Superior temporal gyrus (tissue), 1 donor: ENCODE data around the gene ZNF710.
"Not testable (repeated sequence)": the region's sequence is repeated elsewhere in the genome, so short reads cannot be mapped to it uniquely, and the experiment has no call there.

ENCODE experiments used
- DNase-seq: peaks from one replicate; pipeline ENCODE4 v3.0.0-alpha.2; 2016; ENCODE audit errors: extremely low spot score

The ZNF710 gene, protein sequence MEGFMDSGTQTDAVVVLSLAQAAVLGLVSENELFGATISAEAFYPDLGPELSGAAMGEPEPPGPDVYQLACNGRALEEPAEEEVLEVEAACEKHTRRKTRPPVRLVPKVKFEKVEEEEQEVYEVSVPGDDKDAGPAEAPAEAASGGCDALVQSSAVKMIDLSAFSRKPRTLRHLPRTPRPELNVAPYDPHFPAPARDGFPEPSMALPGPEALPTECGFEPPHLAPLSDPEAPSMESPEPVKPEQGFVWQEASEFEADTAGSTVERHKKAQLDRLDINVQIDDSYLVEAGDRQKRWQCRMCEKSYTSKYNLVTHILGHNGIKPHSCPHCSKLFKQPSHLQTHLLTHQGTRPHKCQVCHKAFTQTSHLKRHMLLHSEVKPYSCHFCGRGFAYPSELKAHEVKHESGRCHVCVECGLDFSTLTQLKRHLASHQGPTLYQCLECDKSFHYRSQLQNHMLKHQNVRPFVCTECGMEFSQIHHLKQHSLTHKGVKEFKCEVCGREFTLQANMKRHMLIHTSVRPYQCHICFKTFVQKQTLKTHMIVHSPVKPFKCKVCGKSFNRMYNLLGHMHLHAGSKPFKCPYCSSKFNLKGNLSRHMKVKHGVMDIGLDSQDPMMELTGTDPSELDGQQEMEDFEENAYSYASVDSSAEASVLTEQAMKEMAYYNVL

DNA sequence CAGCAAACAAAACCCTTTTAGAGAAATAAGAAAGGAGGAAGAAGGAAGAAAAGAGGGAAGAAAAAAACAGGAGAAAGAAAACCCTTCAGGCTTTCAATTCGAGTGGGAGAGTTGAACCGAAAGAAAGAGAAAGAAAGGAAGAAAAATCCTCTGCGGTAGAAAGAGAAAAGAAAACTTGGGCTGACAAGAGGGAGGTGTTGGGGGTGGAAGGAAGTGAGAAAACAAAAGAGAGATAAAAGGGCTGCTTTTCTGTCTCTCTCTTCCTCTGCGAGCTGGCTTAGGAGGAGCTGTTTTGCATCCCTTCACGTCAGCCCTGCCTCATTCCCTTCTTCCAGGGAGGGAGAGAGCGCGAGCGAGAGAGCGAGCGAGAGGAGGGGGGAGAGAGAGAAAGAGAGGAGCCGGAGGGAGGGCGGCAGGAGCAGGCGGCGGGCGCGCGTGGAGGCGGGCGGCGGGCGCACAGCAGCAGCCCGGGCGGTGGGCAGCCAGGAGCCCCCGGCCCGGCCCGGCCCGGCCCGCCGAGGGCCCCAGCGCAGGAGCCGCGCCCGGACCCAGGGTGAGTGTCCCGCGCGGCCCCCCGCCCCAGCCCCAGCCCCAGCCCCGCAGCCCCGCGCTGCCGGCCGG lies at the start of gene ZNF710:
ZNF710 (plus strand) TSS at position 263 of the 621 bp plus-strand sequence. CDS start 65,814 bp downstream, outside the sequence.
- DNase-seq, result peak; percentile 67

DNA sequence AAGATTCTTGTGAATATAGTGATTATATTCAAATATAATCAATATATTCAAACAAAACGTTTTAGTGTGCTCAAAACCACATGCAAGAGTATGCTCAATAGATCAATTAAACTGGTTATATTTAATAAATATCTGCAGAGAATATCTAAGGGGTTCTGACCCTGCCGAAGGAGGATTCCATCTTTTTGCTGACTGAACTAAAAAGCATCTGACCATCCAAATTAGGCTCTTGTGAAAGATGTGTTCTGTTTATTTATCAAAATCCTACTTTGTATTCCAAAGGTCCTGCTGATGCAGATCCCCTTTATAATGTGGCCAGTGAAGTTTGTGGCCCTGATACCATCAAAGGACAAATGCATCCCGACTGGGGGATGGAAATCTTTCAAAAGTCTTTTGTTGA lies 46.6 kb upstream of the ZNF710 start:
- DNase-seq, result no peak

DNA sequence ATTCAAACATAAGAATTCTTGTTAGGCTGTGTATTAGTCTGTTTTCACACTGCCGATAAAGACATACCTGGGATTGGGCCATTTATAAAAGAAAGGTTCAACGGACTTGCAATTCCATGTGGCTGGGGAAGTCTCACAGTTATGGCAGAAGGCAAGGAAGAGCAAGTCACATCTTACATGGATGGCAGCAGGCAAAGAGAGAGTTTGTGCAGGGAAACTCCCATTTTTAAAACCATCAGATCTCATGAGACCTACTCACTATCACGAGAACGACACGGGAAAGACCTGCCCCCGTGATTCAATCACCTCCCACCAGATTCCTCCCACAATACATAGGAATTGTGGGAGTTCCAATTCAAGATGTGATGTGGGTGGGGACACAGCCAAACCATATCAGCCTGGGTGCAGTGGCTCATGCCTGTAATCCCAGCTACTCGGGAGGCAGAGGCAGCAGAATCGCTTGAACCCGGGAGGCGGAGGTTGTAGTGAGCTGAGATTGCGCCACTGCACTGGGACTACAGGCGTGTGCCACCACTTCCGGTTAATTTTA lies 45.6 kb upstream of the ZNF710 start:
- not testable (repeated sequence) for DNase-seq

DNA sequence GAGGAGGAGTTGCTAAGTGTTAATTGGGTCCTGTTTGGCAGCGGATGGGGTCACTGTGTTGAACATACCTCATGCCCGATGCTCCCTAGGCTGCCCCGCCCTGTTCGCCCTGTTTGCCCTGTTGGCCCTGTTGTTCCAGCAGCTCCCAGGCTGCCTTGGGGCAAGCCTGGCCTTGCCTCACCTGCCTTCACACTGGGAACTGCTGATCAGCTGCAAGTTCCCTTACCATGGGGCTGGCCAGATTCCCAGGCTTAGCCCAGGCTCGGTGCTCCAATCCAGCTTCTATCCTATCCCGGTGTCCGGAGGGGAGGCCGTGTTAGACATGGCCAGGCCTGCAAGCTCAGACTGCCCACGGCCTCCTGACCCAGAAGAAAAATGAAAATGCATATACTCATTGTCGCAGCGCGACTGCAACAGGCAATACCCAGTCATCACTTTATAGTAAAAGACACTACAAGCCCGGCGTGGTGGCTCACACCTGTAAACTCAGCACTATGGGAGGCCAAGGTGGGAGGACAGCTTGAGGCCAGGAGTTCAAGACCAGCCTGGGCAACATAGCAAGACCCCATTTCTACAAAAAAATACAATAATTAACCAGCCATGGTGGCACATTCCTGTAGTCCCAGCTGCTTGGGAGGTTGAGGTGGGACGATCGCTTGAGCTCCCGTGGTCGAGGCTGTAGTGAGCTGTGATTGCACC lies 42.9 kb upstream of the ZNF710 start:
- DNase-seq, result no peak

DNA sequence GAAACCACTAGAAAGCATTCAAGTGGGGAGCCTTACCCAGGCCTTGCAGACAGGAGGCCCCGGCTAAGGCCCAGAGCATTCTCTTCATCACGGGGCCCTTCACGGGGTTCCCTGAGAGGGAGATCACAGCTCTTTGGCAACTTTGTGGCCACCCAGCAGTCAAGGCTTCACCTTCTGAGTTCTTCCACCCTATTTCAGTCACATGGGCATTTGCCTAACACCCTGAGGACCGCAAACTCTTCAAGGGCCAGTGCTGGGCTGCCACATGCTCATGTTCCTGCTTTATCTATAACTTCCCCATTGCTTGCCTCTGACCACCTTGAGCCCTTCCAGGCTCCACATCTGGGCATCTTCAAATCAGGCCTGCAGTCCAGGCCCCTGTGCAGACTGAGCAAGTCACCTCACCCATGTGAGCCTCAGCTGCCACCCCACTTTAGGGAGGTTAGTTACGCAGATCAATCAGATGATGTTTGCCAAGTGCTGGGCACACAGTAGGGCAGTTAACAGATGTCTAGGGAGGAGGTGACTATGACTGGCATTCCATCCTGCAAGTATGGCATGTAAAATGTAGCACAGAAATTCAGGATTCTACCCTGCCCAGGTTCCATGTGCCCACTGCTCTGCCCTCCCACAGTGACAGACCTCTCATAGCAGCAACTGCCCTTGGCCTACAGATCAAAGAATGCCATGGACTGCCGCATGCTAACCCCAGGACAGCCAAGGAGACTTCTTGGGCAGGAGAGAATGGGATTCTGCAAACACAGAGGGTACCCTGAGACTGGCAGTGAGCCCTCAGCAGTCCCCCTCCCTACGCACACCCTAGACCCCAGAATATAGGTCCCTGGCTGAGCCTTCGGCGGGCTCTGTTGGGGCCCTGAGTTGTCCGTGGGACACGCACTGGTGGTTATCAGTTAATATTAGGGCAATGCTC lies 37.6 kb upstream of the ZNF710 start:
- DNase-seq, result no peak

DNA sequence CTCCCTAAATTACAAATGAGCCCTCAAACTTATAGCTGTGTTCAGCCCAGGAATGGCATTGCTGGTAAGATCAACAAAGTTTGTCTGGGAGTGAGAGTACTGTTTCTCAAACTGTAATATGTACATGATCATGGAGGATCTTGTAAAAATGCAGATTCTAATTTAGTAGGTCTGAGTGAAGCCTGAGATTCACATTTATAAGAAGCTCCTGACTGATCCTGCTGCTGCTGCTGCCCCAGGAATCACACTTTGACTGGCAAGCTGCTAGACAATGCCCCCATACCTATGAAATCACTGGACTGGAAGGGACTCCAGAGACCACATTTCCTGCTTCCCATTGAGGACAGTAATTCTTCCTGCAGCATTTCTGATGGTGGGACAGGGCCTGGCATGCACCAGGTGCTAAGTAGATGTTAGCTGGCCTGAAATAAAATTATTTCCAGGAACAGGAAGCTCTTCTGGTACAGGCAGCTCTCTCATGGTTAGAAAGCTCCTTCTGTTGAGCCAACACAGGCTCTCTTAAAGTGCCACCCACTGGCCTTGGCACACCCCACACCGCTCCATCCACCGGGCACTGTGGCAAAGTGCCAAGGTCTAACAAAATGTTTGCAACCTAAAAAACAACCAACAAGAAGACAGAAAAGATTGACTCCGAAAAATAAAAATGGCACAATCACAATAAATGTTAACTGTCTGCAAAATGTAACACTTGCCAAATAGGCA lies 36.7 kb upstream of the ZNF710 start:
- no peak for DNase-seq

DNA sequence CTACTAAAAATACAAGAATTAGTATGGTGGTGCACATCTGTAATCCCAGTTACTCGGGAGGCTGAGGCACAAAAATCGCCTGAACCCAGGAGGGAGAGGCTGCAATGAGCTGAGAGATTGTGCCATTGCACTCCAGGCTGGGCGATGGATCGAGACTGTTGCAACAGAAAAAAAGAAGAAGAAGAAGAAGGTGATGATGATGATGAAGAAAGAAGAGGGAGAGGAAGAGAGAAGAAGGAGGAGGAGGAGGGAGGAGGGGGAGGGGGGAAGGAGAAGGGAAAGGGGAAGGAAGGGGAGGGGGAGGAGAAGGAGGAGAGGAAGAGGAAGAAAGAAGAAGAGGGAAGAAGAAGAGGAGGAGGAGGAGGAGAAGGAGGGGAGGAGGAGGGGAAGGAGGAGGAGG lies 33.2 kb upstream of the ZNF710 start:
- DNase-seq, result no peak

DNA sequence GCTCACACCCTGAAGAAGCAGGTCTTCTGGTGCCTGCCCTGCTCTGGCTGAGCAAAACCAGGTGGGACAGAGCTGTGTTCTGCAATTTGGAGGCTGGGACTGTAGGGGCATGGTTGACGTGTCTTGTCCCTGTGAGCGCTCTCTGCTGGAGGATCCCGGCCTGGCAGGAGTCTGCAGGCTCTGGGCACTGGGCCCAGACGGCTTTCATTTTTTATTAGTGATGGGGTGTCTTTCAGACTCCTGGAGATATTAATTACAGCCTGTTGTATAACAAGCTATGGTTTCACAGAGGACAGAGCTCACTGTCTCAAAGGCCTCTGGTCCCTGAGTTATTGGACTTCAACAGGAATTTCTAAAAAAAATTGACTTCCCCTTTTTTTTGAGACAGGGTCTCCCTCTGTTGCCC lies 29.5 kb upstream of the ZNF710 start:
- DNase-seq, result peak; percentile 49

DNA sequence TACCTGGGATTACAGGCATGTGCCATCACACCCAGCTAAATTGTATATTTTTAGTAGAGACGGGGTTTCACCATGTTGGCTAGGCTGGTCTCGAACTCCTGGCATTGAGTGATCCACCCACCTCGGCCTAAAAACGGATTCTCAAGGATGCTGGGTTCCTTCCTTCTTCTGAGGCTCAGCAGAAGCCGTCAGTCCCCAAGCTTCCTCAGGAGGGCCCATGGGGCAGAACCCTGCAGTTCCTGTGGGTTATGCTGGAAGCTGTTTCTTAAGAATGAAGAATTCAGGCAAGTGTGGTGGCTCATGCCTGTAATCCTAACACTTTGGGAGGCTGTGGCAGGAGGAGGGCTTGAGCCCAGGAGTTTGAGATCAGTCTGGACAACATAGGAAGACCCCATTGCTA lies 29.0 kb upstream of the ZNF710 start:
- no peak for DNase-seq

DNA sequence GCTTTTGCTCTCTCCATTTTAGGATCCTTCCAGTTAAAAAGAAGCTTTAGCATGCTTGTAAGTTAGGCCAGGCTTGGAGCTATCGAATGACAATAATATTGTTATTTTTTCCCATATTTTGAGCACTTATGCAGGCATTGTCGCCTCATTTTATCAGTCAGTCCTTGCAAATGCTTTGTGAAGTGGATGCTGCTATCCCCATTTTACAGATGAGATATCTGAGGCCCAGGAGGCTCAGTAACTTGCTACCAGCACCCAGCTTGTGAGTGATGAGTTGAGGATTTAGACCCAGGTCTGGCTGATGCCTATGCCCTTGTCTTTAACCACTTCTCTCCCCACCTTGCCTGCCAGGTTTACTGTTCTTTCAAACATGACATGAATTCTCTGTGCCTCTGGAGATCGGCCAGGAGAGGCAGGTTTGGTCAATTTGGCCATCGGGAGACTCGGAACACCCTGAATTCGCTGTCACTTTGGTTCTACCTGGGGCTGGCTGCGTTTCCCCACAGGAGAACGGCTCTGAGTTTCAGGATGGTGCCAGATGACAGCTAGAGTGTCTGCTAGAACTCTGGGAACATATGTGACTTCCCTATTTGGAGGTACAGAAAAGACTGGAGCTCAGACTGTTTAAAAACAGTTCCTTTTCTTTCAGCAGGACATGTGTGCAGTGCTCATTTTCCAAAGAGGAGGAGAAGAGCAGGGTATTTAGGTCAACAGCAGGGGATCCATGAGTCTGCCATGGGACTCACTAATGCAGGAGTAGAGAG lies 25.5 kb upstream of the ZNF710 start:
- DNase-seq, result no peak

DNA sequence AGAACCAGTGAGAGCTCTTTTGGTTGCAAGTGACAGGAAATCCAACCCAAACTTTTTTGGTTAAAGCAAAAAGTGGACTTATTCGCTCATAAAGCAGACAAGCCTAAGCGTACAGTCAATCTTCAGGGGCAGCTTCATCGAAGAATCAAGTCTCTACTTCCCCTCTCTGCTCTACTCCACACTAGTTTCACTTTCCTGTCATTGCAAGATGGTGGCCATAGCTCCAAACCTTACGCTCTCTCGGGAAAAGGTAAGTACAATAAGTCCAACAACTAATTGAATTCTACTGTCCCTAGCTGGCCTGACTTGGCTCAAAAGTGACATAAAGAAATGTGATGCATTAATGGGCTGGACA lies 24.9 kb upstream of the ZNF710 start:
- no peak for DNase-seq

DNA sequence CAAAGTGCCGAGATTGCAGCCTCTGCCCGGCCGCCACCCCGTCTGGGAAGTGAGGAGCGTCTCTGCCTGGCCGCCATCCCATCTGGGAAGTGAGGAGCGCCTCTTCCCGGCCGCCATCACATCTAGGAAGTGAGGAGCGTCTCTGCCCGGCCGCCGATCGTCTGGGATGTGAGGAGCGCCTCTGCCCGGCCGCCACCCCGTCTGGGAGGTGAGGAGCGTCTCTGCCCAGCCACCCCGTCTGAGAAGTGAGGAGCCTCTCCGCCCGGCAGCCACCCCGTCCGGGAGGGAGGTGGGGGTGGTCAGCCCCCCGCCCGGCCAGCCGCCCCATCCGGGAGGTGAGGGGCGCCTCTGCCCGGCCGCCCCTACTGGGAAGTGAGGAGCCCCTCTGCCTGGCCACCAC lies 23.3 kb upstream of the ZNF710 start:
- not testable (repeated sequence) for DNase-seq

DNA sequence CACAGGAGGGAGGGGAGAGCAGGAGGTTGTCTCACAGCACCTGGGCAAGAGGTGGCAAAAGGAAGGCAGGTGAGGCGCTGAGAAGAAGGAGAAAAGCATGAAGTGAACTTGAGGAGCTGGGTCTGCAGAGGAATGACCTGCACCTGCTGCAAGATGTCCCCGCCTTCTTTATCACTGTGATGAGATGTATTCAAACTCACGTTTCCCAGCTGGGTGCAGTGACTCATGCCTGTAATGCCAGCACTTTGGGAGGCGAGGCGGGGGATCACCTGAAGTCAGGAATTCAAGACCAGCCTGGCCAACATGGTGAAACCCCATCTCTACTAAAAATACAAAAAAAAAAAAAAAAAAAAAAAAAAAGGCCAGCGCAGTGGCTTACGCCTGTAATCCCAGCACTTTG lies 22.2 kb upstream of the ZNF710 start:
- DNase-seq, result no peak

DNA sequence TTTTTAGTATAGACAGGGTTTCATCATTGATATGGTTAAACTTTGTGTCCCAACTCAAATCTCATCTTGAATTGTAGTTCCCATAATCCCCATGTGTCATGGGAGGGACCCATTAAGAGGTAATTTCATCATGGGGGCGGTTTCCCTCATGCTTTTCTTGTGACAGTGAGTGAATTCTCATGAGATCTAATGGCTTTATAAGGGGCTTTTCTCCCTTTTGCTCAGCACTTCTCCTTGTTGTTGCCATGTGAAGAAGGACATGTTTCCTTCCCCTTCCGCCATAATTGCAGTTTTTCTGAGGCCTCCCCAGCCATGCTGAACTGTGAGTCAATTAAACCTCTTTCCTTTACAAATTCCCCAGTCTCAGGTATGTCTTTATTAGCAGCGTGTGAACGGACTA lies 20.2 kb upstream of the ZNF710 start:
- DNase-seq, result no peak

DNA sequence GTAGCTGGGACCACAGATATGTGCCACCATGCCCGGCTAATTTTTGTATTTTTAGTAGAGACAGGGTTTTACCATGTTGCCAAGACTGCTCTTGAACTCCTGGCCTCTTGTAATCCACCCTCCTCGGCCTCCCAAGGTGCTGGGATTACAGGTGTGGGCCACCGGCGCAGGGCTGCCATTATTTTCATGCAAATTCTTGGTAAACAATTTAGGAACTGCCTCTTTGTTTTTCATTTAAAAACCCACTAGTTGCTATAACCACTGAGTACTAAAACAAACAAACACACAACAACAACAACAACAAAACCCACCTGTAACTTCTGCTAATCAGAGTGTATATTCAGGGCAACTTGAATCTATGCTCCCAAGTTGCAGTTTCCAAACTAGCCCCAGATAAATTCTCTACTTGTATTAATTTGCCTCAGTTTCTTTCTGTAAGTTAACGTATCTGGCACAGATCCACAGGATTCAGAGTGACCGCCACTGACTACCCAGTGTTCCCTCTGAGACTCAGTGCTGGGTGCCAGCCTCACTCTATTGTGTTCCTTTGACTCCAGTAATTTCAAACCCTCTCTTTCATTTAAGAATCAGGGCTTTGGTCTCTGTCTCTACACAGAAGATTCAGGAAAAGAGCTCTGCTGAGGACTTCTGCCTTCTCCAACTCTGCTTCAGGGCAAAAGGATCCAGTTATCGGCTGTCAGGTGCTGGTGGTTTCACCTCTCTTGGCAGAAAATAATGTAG lies 18.6 kb upstream of the ZNF710 start:
- DNase-seq, result no peak

DNA sequence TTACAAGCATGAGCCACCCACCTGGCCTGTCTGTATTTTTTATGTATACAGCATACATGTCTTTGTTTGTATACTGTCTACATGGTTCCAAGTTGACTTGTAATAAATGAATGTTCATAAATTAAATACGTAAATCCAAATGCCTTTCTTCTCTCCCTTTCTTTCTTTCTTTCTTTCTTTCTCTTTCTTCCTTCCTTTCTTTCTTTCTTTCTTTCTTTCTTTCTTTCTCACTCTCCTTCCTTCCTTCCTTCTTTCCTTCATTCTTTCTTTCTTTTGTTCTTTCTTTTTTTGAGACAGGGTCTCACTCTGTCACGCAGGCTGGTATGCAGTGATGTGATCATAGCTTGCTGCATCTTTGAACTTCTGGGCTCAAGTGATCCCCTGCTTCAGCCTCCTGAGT lies 17.1 kb upstream of the ZNF710 start:
- DNase-seq, result no peak

DNA sequence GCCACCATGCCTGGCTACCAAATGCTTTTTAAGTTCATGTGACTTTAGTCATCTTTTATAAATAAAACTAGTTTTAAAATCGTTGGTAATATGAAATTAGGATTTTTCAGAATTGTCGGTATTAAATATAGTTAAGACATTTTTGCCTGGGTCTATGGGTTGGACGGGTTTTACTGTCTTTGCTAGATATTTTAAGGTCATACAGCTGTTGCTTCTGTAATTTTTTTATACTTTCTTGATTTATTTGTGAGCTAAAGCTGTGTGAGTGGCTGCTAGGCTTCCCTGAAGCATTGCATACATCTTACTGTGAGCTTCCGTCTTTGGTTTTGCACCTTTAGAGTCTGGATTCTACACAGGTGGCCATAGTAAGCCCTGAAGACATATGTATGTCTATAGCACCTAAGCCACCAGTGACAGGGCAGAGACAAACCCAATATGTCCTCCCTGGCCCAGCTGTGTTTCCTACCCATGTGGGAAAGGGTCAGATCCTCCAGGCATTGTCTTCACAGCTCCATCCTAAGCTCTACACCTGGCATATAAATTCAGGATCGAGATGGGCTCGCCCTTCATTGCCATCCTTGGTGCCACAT lies 16.6 kb upstream of the ZNF710 start:
- DNase-seq, result no peak

DNA sequence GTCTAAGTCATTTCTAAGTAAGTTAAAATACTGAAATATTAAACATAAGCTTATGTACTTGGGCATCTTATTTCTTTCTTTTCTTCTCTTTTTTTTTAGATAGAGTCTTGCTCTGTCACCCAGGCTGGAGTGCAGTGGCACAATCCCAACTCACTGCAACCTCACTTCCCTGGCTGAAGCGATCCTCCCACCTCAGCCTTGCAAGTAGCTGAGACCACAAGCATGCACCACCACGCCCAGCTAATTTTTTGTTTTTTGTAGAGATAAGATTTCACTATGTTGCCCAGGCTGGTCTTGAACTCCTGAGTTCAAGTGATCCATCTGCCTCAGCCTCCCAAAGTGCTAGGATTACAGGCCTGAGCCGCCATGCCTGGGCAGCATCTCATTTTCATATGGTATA lies 16.0 kb upstream of the ZNF710 start:
- DNase-seq, result no peak
